Activated T-cell treated with anti-CD3 and anti-CD28 coated beads, Interleukin-2, amount 50 U/mL, for 4 hours (primary cell): ENCODE data around the gene FCGR2B. TPM values are rescaled to one million over a fixed set of nuclear protein-coding genes. Genes with fewer than 3 reads are reported as not detected.
A peak's percentile ranks its signal among the peaks of the same experiment; 100 is the strongest.
"Not testable (repeated sequence)": the region's sequence is repeated elsewhere in the genome, so short reads cannot be mapped to it uniquely, and the experiment has no call there.

Experiments
- ATAC-seq, 2 donors: fragments of 200-7000 bp; cut with Tn5 transposase; one replicate each; pipeline ENCODE4 v1.10.0; 2021
- DNase-seq: peaks from one replicate; pipeline ENCODE4 v3.0.0-alpha.2; 2020
- H3K27me3 Mint-ChIP-seq: one replicate; pipeline ENCODE4 v1.8.0; 2021; ENCODE audit warnings: low read depth, mixed read lengths
- H3K36me3 Mint-ChIP-seq: one replicate; pipeline ENCODE4 v1.8.0; 2022; ENCODE audit warnings: mixed read lengths; ENCODE audit not compliant: insufficient read depth
- H3K4me1 Mint-ChIP-seq: one replicate; pipeline ENCODE4 v1.8.0; 2021; ENCODE audit warnings: low read depth, mixed read lengths
- H3K4me3 Mint-ChIP-seq: one replicate; pipeline ENCODE4 v1.8.0; 2021; ENCODE audit warnings: mild to moderate bottlenecking, moderate library complexity, mixed read lengths
- H3K9me3 Mint-ChIP-seq: one replicate; pipeline ENCODE4 v1.8.0; 2021; ENCODE audit warnings: mixed read lengths
- total RNA-seq, 3 donors: library from RNA; stranded (reverse); gene quantifications; one replicate each; pipeline ENCODE4 v1.2.1, GENCODE V29; 2021

FCGR2B gene
- total RNA-seq, 3 donors from 2014 or later: 0.13 TPM; not detected in 2

DNA sequence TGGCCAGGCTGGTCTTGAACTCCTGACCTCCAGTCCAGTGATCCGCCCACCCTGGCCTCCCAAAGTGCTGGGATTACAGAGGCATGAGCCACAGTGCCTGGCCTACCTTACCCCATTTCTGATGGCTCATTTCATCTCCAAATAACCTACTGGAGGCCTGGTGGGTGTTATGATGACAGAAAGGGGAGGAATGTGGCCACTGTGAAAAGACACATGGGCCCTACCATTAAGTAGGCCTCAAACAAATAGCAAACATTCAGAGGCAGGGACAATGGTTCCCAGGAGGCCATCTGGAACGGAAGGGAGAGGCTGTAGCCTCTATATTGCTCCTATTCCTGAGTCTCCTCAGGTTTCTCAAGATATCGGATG lies 43.2 kb downstream of the FCGR2B start:
- Mint-ChIP-seq H3K9me3 (no peaks in the 10 kb centered on the region), H3K4me1 (peaks cover 5% of the 10 kb centered on the region), H3K27me3 (no peaks in the 10 kb centered on the region), H3K4me3 (no peak overlapping the region), H3K36me3 (no peaks in the 10 kb centered on the region)
- ATAC-seq: peak in 1 of 2 donors; percentile 32
- no peak for DNase-seq

DNA sequence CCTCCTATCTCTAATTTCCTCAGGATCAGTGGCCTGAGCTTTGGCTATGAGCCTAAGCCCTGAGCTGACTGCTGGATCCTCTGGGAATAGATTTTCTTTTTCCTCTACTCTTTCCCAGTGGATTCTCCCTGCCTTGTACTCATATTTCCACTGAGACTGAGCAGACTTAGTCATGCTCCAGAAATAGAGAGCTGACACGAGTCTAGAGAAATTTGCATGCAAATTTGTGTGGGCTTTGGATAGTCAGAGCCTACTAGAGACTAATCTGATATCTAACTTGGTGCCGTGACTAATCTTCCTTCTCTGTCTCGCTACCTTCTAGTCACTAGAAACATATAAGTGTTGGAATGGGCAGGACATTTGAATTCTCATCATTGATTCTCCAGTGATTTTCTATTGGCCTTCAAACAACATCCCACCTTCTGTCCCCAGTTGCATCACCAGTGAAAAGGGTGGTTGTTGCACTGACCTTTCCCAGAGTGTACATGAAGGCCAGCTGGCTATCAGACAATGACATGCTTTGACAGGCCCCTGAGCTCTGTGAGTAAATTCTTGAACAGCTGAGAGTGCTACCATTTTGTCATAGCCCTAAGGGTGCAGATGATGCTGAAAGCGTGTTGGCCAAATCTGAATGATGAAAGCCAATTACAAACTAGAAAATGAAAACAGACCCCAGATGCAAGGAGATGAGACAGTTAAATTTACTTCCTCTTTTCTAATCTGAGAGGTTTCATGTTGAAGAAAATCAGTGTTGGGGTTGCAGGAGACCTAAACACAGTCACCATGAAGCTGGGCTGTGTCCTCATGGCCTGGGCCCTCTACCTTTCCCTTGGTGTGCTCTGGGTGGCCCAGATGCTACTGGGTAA lies 43.8 kb downstream of the FCGR2B start, which contains the start of gene FCRLA:
FCRLA (plus strand) TSS at position 748 of the 866 bp plus-strand sequence; CDS start at position 784, 36 bp downstream.
- DNase-seq (no peak), ATAC-seq (peak; percentile 90 to 93)
- H3K27me3 Mint-ChIP-seq: no peaks in the 10 kb centered on the region
- H3K4me3 Mint-ChIP-seq: no peak within 1 kb of the TSS
- H3K4me1 Mint-ChIP-seq: peaks cover 5% of the 10 kb centered on the region
- H3K36me3 Mint-ChIP-seq: no peaks in the 10 kb centered on the region
- H3K9me3 Mint-ChIP-seq: no peaks in the 10 kb centered on the region

DNA sequence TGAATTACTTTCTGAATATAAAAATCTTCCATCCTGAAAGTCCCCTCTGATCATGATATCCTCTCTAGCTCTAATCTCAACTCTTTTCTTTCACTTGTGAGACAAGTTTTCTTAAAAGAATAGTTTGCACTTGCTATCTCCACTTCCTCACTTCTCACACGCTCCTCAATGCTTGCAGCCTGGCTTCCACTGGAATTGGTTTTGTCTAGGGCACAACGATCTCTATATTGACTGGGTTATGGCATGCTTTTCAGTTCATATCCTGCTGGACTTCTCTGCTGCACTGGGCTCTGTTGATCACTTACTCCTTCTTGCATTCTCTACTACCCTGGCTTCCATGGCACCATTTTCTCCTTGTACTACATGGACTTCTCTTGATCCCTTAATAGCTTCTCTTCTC lies 44.6 kb downstream of the FCGR2B start:
- Mint-ChIP-seq H3K27me3 (no peaks in the 10 kb centered on the region), H3K9me3 (no peaks in the 10 kb centered on the region), H3K4me3 (no peak overlapping the region), H3K36me3 (no peaks in the 10 kb centered on the region), H3K4me1 (peaks cover 5% of the 10 kb centered on the region)
- ATAC-seq (no peak), DNase-seq (no peak)

DNA sequence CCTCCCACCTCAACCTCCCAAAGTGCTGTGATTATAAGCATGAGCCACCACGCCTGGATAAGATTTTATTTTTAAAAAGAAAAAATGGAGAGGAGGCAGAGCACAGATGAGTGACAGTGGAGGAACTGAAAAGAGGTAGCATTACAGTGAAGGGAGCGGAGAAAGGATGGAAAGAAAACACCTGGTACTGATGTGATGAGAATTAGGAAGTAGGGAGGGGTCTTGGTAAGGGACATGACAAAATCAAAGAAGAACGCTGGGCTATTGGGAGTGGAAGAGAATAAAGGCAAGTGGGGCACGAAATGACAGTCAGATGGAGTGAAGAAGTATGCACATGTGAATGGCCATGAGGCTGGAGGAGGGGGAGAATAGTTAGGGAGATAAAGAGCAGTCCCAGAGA lies 46.4 kb downstream of the FCGR2B start:
- no peak overlapping the region for H3K4me3 Mint-ChIP-seq
- H3K9me3 Mint-ChIP-seq: no peaks in the 10 kb centered on the region
- no peaks in the 10 kb centered on the region for H3K27me3 Mint-ChIP-seq
- DNase-seq: no peak
- H3K4me1 Mint-ChIP-seq: peaks cover 5% of the 10 kb centered on the region
- no peaks in the 10 kb centered on the region for H3K36me3 Mint-ChIP-seq
- no peak for ATAC-seq

DNA sequence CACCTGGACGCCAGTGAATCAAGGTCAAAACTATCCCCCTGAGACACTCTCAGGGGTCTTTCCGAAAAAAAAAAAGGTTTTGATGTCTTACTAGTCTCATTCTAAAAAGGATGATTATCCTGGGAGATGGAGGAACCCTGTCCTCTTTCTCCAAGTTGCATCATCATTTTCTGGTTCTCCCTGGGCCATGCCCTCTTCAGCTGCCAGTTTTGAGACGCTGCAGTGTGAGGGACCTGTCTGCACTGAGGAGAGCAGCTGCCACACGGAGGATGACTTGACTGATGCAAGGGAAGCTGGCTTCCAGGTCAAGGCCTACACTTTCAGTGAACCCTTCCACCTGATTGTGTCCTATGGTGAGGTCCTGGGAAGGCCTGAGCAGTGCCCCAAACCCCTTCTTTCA lies 47.6 kb downstream of the FCGR2B start:
- no peak for DNase-seq
- no peaks in the 10 kb centered on the region for H3K9me3 Mint-ChIP-seq
- no peaks in the 10 kb centered on the region for H3K36me3 Mint-ChIP-seq
- no peak overlapping the region for H3K4me3 Mint-ChIP-seq
- H3K27me3 Mint-ChIP-seq: peaks cover 3% of the 10 kb centered on the region
- peaks cover 5% of the 10 kb centered on the region for H3K4me1 Mint-ChIP-seq
- ATAC-seq: no peak

GRCh38 chr1:161718559-161719324 lies 55.8 kb downstream of the FCGR2B start:
- Mint-ChIP-seq H3K4me3 (no peak overlapping the region), H3K27me3 (peaks cover 11% of the 10 kb centered on the region), H3K36me3 (no peaks in the 10 kb centered on the region), H3K9me3 (no peaks in the 10 kb centered on the region), H3K4me1 (peaks cover 14% of the 10 kb centered on the region)
- ATAC-seq: no peak
- no peak for DNase-seq

GRCh38 chr1:161719325-161719611 lies 56.3 kb downstream of the FCGR2B start:
- DNase-seq (no peak), ATAC-seq (peak; percentile 25 to 47)
- H3K27me3 Mint-ChIP-seq: peaks cover 11% of the 10 kb centered on the region
- no peak overlapping the region for H3K4me3 Mint-ChIP-seq
- H3K4me1 Mint-ChIP-seq: peaks cover 14% of the 10 kb centered on the region
- H3K36me3 Mint-ChIP-seq: no peaks in the 10 kb centered on the region
- H3K9me3 Mint-ChIP-seq: no peaks in the 10 kb centered on the region

- Mint-ChIP-seq H3K27me3 (peaks cover 10% of the 10 kb centered on the region), H3K4me3 (no peak overlapping the region), H3K9me3 (no peaks in the 10 kb centered on the region), H3K36me3 (no peaks in the 10 kb centered on the region), H3K4me1 (peaks cover 18% of the 10 kb centered on the region)
- ATAC-seq (no peak), DNase-seq (no peak)
These were observed 57.5 kb downstream of the FCGR2B start for GRCh38 chr1:161720422-161720821.

DNA sequence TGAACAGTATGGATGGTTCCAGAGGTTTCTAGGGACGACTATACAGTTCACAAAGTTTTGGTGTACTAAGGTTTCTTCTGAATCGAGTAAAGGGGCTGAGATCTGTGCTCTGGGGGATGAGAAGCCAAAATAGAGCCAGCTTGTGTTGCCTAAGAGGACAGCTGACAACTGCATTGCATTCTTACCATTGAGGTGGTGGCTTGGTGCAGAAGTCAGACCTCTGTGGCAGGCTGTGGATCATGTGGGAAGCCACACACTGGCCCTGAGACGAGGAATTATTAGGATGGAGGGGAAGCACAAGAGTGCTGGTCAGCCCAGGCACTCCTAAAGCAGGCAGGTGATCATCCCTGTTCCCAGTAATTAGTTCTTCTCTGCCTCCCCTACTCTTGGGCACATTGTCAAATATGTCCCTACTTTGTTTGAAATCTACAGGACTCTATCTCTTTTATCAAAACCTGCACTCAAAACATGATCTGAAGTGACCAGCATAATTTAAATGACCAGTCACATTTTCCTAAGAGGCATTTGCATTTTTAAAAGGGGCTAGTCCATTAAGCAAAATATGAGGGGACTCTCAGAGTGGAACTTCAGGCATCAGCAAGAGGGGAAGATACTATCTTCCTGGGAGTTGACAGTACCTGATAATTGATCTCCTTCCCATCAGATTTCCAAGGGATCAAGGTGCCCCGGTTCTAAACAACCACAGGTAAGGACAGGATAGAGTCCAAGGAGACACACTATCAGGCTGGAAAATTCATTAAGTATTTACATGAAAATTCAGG lies 58.2 kb downstream of the FCGR2B start, which contains the start of gene FCRLB:
FCRLB (plus strand) TSS at position 589 of the 782 bp plus-strand sequence. CDS start 1,129 bp downstream, outside the sequence.
- H3K4me3 Mint-ChIP-seq: no peak within 1 kb of the TSS

DNA sequence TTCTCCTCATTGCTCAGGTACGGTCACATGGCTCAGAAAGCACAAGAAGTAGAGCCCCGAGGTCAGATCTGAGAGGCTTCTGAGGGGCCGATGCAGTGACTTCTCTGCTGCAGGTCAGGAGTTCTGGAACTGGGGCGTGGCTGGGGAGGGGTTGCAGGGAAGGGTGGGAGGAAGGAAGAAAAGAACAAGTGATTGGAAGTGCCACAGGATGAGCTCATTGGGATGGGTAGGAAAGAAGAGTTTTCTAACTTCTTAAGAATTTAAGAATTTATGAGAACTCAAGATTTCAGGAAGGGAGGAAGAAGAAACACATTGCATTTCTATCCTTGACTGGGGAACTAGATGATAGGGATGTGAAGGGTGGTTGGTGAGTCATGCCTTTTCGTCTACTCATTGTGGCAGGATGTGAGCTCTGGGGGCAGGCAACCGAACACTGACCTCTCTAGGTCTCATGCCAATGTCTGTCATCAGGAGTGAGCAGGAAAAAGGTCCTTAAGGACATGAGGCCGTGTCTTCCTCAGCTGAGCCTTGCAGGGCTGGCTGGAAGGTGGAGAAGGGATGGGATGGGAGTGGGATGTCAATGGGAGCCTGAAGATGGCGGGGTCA lies 58.9 kb downstream of the FCGR2B start:
- Mint-ChIP-seq H3K4me3 (no peak overlapping the region), H3K9me3 (no peaks in the 10 kb centered on the region), H3K36me3 (no peaks in the 10 kb centered on the region), H3K4me1 (peaks cover 26% of the 10 kb centered on the region), H3K27me3 (peaks cover 8% of the 10 kb centered on the region)
- ATAC-seq: no peak
- no peak for DNase-seq

More for the DNA sequence above, 58.2 kb downstream of the FCGR2B start, which contains the start of gene FCRLB:
- DNase-seq (no peak), ATAC-seq (no peak)
- peaks cover 26% of the 10 kb centered on the region for H3K4me1 Mint-ChIP-seq
- H3K9me3 Mint-ChIP-seq: no peaks in the 10 kb centered on the region
- no peaks in the 10 kb centered on the region for H3K36me3 Mint-ChIP-seq
- H3K27me3 Mint-ChIP-seq: peaks cover 10% of the 10 kb centered on the region

GRCh38 chr1:161722406-161722805 lies 59.5 kb downstream of the FCGR2B start:
- no peak overlapping the region for H3K4me3 Mint-ChIP-seq
- no peaks in the 10 kb centered on the region for H3K9me3 Mint-ChIP-seq
- H3K36me3 Mint-ChIP-seq: no peaks in the 10 kb centered on the region
- peaks cover 24% of the 10 kb centered on the region for H3K4me1 Mint-ChIP-seq
- H3K27me3 Mint-ChIP-seq: peaks cover 6% of the 10 kb centered on the region
- no peak for DNase-seq
- ATAC-seq: no peak

DNA sequence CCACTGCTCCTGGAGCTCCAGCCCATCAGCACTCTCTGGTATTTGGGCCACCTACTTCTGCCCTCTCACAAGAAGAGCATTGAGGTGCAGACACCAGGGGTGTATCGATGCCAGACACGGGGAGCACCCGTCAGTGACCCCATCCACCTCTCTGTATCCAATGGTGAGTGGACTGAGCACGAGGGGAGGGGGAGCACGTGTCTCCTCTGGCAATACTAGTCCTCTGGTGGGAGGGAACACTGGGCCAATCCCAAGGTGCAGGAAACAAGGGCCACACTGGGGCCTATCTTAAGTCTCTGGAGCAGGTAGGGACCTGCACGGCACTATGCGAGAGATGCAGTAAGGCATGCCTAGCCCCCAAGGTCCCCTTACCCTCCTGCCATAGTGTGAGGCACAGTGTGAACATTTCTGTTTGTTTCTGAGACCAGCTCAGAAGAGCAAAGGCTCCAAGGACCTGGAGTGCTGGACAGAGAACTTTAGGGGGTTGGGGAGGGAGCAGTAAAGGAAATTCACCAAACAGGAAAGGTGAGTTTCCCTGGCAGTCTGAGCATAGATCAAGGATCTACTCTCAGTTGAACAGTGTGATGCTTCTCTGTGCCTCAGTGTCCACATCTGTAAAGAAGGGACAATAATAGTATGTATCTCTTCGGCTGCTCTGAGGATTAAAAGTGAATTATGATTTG lies 60.7 kb downstream of the FCGR2B start:
- Mint-ChIP-seq H3K4me3 (no peak overlapping the region), H3K27me3 (peaks cover 6% of the 10 kb centered on the region), H3K4me1 (peaks cover 33% of the 10 kb centered on the region), H3K9me3 (no peaks in the 10 kb centered on the region), H3K36me3 (no peaks in the 10 kb centered on the region)
- DNase-seq (no peak), ATAC-seq (no peak)

DNA sequence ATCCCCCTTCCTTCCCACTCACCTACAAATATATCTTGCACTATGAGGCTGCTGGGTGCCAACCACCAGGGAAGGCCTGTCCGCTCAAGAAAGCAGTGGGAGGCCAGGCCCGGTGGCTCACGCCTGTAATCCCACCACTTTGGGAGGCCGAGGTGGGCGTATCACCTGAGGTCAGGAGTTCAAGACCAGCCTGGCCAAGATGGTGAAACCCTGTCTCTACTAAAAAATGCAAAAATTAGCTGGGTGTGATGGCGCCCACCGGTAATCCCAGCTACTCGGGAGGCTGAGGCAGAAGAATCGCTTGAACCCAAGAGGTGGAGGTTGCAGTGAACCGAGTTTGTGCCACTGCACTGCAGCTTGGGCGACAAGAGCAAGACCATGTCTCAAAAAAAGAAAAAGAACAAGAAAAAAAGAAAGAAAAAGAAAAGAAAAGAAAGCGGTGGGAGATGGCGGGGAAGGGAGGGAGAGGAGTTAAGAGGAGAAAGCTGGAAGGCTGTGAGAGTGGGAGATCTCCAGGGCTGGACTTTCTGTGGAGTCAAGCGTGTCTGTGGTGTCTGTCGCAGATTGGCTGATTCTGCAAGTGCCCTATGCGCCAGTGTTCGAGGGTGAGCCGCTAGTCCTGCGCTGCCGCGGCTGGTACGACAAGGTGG lies 62.4 kb downstream of the FCGR2B start:
- H3K36me3 Mint-ChIP-seq, H3K27me3 Mint-ChIP-seq, ATAC-seq, H3K9me3 Mint-ChIP-seq, DNase-seq: not testable (repeated sequence)
- Mint-ChIP-seq H3K4me3 (peak overlapping the region; percentile 90), H3K4me1 (peaks cover 45% of the 10 kb centered on the region)
